ENCODE results near the gene CXCL16. TPM values are rescaled to one million over a fixed set of nuclear protein-coding genes. Genes with fewer than 3 reads are reported as not detected.

The CXCL16 gene
- total and polyA plus RNA-seq, 2 of the 13 experiments (the other 11 are each of a cell fraction or from before 2014, with no cell fraction given), result 9.4 to 101 TPM

DNA sequence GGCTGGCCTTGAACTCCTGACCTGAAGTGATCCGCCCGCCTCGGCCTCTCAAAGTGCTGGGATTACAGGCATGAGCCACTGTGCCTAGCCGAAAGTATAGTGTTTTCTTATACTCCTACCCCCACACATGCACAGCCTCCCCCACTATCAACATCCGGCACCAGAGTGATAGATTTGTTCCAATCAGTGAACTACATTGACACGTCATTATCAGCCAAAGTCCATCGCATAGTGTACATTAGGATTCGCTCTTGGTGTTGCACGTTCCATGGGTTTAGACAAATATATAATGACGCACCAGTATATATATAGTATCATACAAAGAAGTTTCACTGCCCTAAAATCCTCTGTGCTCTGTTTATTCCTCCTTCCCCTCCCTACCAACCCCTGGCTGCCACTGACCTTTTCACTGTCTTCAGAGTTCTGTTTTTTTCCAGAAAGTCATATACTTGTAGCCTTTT is 20.1 kb upstream of the CXCL16 start (continued):
- TF ChIP-seq TARDBP (CRISPR knock-in tag; IDR thresholded peaks at IDR 0.05), result peak; percentile 93
- no peak for TF ChIP-seq TAF15 (IDR thresholded peaks at IDR 0.05; ENCODE audit: low read depth, low read length, poor library complexity, severe bottlenecking)
- TF ChIP-seq MED13 (CRISPR knock-in tag; IDR thresholded peaks at IDR 0.05), result peak; percentile 84; the same call in 1 of the 2 replicates
- TF ChIP-seq ZNF678 (CRISPR knock-in tag; IDR thresholded peaks at IDR 0.05), result no peak
- no peak for TF ChIP-seq ZNF598 (CRISPR knock-in tag; IDR thresholded peaks at IDR 0.05; ENCODE audit: borderline replicate concordance)
- TF ChIP-seq, protein P1, sequence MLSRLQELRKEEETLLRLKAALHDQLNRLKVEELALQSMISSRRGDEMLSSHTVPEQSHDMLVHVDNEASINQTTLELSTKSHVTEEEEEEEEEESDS (CRISPR knock-in tag; IDR thresholded peaks at IDR 0.05; ENCODE audit: borderline replicate concordance), result no peak
- peak; percentile 75 for TF ChIP-seq FOXK1 (CRISPR knock-in tag; IDR thresholded peaks at IDR 0.05; ENCODE audit: borderline replicate concordance, low read depth)
- TF ChIP-seq MYC (CRISPR knock-in tag; IDR thresholded peaks at IDR 0.05; ENCODE audit: borderline replicate concordance), result peak; percentile 54; the same call in 1 of the 2 replicates
- no peak for TF ChIP-seq THYN1 (CRISPR knock-in tag; IDR thresholded peaks at IDR 0.05; ENCODE audit: borderline replicate concordance, low read depth)
- TF ChIP-seq, protein P2, sequence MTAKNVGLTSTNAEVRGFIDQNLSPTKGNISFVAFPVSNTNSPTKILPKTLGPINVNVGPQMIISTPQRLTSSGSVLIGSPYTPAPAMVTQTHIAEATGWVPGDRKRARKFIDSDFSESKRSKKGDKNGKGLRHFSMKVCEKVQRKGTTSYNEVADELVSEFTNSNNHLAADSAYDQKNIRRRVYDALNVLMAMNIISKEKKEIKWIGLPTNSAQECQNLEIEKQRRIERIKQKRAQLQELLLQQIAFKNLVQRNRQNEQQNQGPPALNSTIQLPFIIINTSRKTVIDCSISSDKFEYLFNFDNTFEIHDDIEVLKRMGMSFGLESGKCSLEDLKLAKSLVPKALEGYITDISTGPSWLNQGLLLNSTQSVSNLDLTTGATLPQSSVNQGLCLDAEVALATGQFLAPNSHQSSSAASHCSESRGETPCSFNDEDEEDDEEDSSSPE (CRISPR knock-in tag; IDR thresholded peaks at IDR 0.05), result peak; percentile 28; the same call in 1 of the 2 replicates
- TF ChIP-seq FOXA1 (IDR thresholded peaks at IDR 0.05), result peak; percentile 82
- TF ChIP-seq FOXA1 (CRISPR knock-in tag; IDR thresholded peaks at IDR 0.05), result peak; percentile 97
- TF ChIP-seq ZNF644 (CRISPR knock-in tag; IDR thresholded peaks at IDR 0.05; ENCODE audit: low read depth), result 0 out of 2 replicates have a peak, but pooled peaks have one; percentile 48
- TF ChIP-seq XRCC5 (optimal IDR thresholded peaks at IDR 0.05; ENCODE audit: low read length), result no peak
- TF ChIP-seq NFIB (CRISPR knock-in tag; IDR thresholded peaks at IDR 0.05; ENCODE audit: borderline replicate concordance), result no peak
- TF ChIP-seq SP2 (CRISPR knock-in tag; IDR thresholded peaks at IDR 0.05), result no peak
- no peak; the same call in none of the 2 replicates for TF ChIP-seq ZNF460 (CRISPR knock-in tag; IDR thresholded peaks at IDR 0.05; ENCODE audit: borderline replicate concordance)
- no peak for TF ChIP-seq SATB2 (CRISPR knock-in tag; IDR thresholded peaks at IDR 0.05)
- TF ChIP-seq PITX1 (CRISPR knock-in tag; IDR thresholded peaks at IDR 0.05), result peak; percentile 96
- no peak for TF ChIP-seq CENPT (CRISPR knock-in tag; IDR thresholded peaks at IDR 0.05; ENCODE audit: low read depth)
- TF ChIP-seq ELF1 (CRISPR knock-in tag; IDR thresholded peaks at IDR 0.05), result no peak; the same call in 1 of the 2 replicates
- peak; percentile 78; the same call in 1 of the 2 replicates for TF ChIP-seq ZNF430 (CRISPR knock-in tag; IDR thresholded peaks at IDR 0.05)
- TF ChIP-seq ZNF10 (CRISPR knock-in tag; IDR thresholded peaks at IDR 0.05; ENCODE audit: borderline replicate concordance, low read depth), result no peak
- TF ChIP-seq FOXA3 (CRISPR knock-in tag; IDR thresholded peaks at IDR 0.05), result peak; percentile 96
- TF ChIP-seq, protein P3, sequence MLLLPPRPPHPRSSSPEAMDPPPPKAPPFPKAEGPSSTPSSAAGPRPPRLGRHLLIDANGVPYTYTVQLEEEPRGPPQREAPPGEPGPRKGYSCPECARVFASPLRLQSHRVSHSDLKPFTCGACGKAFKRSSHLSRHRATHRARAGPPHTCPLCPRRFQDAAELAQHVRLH (CRISPR knock-in tag; IDR thresholded peaks at IDR 0.05; ENCODE audit: borderline replicate concordance, low read depth), result peak; percentile 56; the same call in 1 of the 2 replicates
- no peak for TF ChIP-seq CAMTA2 (CRISPR knock-in tag; IDR thresholded peaks at IDR 0.05; ENCODE audit: borderline replicate concordance)
- TF ChIP-seq TRIM24 (CRISPR knock-in tag; IDR thresholded peaks at IDR 0.05), result no peak
- peak; percentile 70 for TF ChIP-seq NR2F2 (IDR thresholded peaks at IDR 0.05; ENCODE audit: borderline replicate concordance, low read depth)
- no peak; the same call in 1 of the 2 replicates for TF ChIP-seq STAG1 (CRISPR knock-in tag; IDR thresholded peaks at IDR 0.05)

All from HepG2 (cell line).